B cell (primary cell): ENCODE measurements around the gene CXCR6.

Experiments used
- CTCF ChIP-seq: fragments of 200-600 bp; IDR thresholded peaks from one replicate; pipeline ENCODE4 v1.8.0; 2022; ENCODE audit warnings: antibody characterized with exemption, mild to moderate bottlenecking
- EZH2 ChIP-seq: IDR thresholded peaks from 2 replicates; pipeline ENCODE4 v1.6.1; 2012; ENCODE audit warnings: borderline replicate concordance, low read depth, mild to moderate bottlenecking, moderate library complexity, low read length; ENCODE audit not compliant: insufficient read depth, poor library complexity, severe bottlenecking

DNA sequence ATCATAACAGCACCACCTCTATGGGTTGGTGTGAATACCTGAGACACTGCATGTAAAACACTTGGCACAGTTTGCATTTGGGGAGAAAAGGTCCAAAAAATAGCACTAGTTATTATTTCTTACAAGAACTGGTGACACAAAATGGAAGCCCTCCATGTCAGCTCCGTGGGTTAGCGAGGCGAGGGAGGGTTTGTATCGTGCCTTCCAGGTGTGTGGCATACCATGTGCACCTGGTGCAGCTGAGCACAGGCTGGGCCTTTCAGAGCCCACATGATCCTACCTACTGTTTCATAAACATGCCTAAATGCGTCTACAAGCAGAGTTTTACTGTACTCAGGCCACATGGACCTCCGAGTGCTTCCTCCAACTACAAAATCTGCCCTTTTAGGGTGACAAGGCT, 5.6 kb downstream of the CXCR6 start:
- TF ChIP-seq CTCF (no peak), EZH2 (no peak)
